Effector memory CD8-positive, alpha-beta T cell (primary cell): ENCODE data around the gene EOLA2.
"Not testable (repeated sequence)": the region's sequence is repeated elsewhere in the genome, so short reads cannot be mapped to it uniquely, and the experiment has no call there.

Experiments
- ATAC-seq: fragments of 150-1000 bp; cut with Tn5 transposase; replicated peaks from 2 replicates; pipeline ENCODE4 v1.10.0; 2021; ENCODE audit warnings: mild to moderate bottlenecking, moderate library complexity
- DNase-seq, 3 experiments: peaks; one replicate each; pipeline ENCODE4 v3.0.0; 2021
- H3K27ac Mint-ChIP-seq, 2 donors: one replicate each; pipeline ENCODE4 v1.8.0; 2022; ENCODE audit warnings: mild to moderate bottlenecking in 2 of 2, mixed read lengths in 2 of 2, moderate library complexity in 2 of 2
- H3K27me3 Mint-ChIP-seq, 2 donors: one replicate each; pipeline ENCODE4 v1.8.0; 2022; ENCODE audit warnings: mixed read lengths in 2 of 2
- H3K36me3 Mint-ChIP-seq: one replicate; pipeline ENCODE4 v1.8.0; 2022; ENCODE audit warnings: mild to moderate bottlenecking, moderate library complexity, mixed read lengths; ENCODE audit not compliant: insufficient read depth
- H3K4me1 Mint-ChIP-seq, 2 donors: one replicate each; pipeline ENCODE4 v1.8.0; 2022; ENCODE audit warnings: low read depth in 2 of 2, mixed read lengths in 2 of 2
- H3K4me3 Mint-ChIP-seq, 2 donors: one replicate each; pipeline ENCODE4 v1.8.0; 2022; ENCODE audit warnings: mild to moderate bottlenecking in 2 of 2, mixed read lengths in 2 of 2, moderate library complexity in 2 of 2
- H3K9me3 Mint-ChIP-seq, 2 donors: one replicate each; pipeline ENCODE4 v1.8.0; 2022; ENCODE audit warnings: mixed read lengths in 2 of 2
- total RNA-seq, 9 experiments: gene quantifications; one replicate each; lab custom pipeline; 2026; lab: John Stamatoyannopoulos, UW

EOLA2 gene
- 21.5 to 34.3 (median 28.8) reads per million in 9 experiments for total RNA-seq

- ATAC-seq: peak; percentile 59
- H3K4me3 Mint-ChIP-seq: peak within 1 kb of the TSS; percentile 90 to 91
These were observed at the start of gene EOLA2 for GRCh38 chrX:149938427-149938880. EOLA2 (minus strand) TSS chrX:149938491; CDS start chrX:149933874, 4,617 bp downstream.

GRCh38 chrX:149987613-149988012 lies 49.3 kb upstream of the EOLA2 start:
- DNase-seq (no peak), ATAC-seq (no peak)
- Mint-ChIP-seq H3K27me3 (no peaks in the 10 kb centered on the region), H3K4me3 (no peak overlapping the region), H3K36me3 (no peaks in the 10 kb centered on the region), H3K27ac (no peak overlapping the region), H3K4me1 (peaks cover 4 to 8% of the 10 kb centered on the region in 2 donors), H3K9me3 (no peaks in the 10 kb centered on the region)

More at GRCh38 chrX:149938427-149938880, at the start of gene EOLA2:
- H3K27me3 Mint-ChIP-seq: no peaks in the 10 kb centered on the region
- H3K36me3 Mint-ChIP-seq: peaks cover 22% of the 10 kb centered on the region
- peaks cover 0 to 6% of the 10 kb centered on the region in 2 donors for H3K4me1 Mint-ChIP-seq
- peak; percentile 87 to 88 (median 88) for DNase-seq
- no peaks in the 10 kb centered on the region for H3K9me3 Mint-ChIP-seq
- H3K27ac Mint-ChIP-seq: peak within 1 kb of the TSS; percentile 94 to 98

- H3K27ac Mint-ChIP-seq: no peak overlapping the region
- H3K9me3 Mint-ChIP-seq: no peaks in the 10 kb centered on the region
- no peaks in the 10 kb centered on the region for H3K27me3 Mint-ChIP-seq
These were observed 46.1 kb upstream of the EOLA2 start for GRCh38 chrX:149984411-149984810.

GRCh38 chrX:149982310-149982709 lies 44.0 kb upstream of the EOLA2 start:
- Mint-ChIP-seq H3K27ac (no peak overlapping the region), H3K4me1 (peaks cover 4 to 8% of the 10 kb centered on the region in 2 donors), H3K36me3 (peaks cover 4% of the 10 kb centered on the region), H3K9me3 (no peaks in the 10 kb centered on the region), H3K4me3 (no peak overlapping the region), H3K27me3 (no peaks in the 10 kb centered on the region)
- ATAC-seq (no peak), DNase-seq (no peak)

More at GRCh38 chrX:149984411-149984810, 46.1 kb upstream of the EOLA2 start:
- Mint-ChIP-seq H3K36me3 (no peaks in the 10 kb centered on the region), H3K4me1 (peaks cover 0 to 8% of the 10 kb centered on the region in 2 donors), H3K4me3 (no peak overlapping the region)
- ATAC-seq (no peak), DNase-seq (no peak)

- ATAC-seq (no peak), DNase-seq (no peak)
- H3K4me3 Mint-ChIP-seq: no peak overlapping the region
- H3K27ac Mint-ChIP-seq: no peak overlapping the region
- no peaks in the 10 kb centered on the region for H3K9me3 Mint-ChIP-seq
- peaks cover 4% of the 10 kb centered on the region for H3K36me3 Mint-ChIP-seq
- peaks cover 0 to 4% of the 10 kb centered on the region in 2 donors for H3K4me1 Mint-ChIP-seq
- no peaks in the 10 kb centered on the region for H3K27me3 Mint-ChIP-seq
These were observed 40.9 kb upstream of the EOLA2 start for GRCh38 chrX:149979126-149979644.

GRCh38 chrX:149962859-149963757 lies 24.8 kb upstream of the EOLA2 start:
- H3K27ac Mint-ChIP-seq: peak overlapping the region in 1 of 2 donors; percentile 28
- peak in 1 of 3 experiments; percentile 5 for DNase-seq
- no peaks in the 10 kb centered on the region for H3K9me3 Mint-ChIP-seq
- peaks cover 17% of the 10 kb centered on the region for H3K36me3 Mint-ChIP-seq
- no peak overlapping the region for H3K4me3 Mint-ChIP-seq
- H3K4me1 Mint-ChIP-seq: peaks cover 0 to 3% of the 10 kb centered on the region in 2 donors
- H3K27me3 Mint-ChIP-seq: no peaks in the 10 kb centered on the region
- no peak for ATAC-seq

GRCh38 chrX:149962010-149962409 lies 23.7 kb upstream of the EOLA2 start:
- DNase-seq (no peak), ATAC-seq (no peak)
- Mint-ChIP-seq H3K4me1 (peaks cover 0 to 3% of the 10 kb centered on the region in 2 donors), H3K27me3 (no peaks in the 10 kb centered on the region), H3K9me3 (no peaks in the 10 kb centered on the region), H3K4me3 (no peak overlapping the region), H3K36me3 (peaks cover 18% of the 10 kb centered on the region), H3K27ac (no peak overlapping the region)

- no peaks in the 10 kb centered on the region for H3K9me3 Mint-ChIP-seq
- H3K36me3 Mint-ChIP-seq: peaks cover 23% of the 10 kb centered on the region
- DNase-seq (no peak), ATAC-seq (no peak)
- H3K4me1 Mint-ChIP-seq: peaks cover 0 to 3% of the 10 kb centered on the region in 2 donors
- no peak overlapping the region for H3K4me3 Mint-ChIP-seq
- H3K27me3 Mint-ChIP-seq: no peaks in the 10 kb centered on the region
- H3K27ac Mint-ChIP-seq: peak overlapping the region in 1 of 2 donors; percentile 8
These were observed 23.3 kb upstream of the EOLA2 start for GRCh38 chrX:149961572-149961971.

GRCh38 chrX:149950681-149951080 lies 12.4 kb upstream of the EOLA2 start:
- Mint-ChIP-seq H3K27ac (no peak overlapping the region), H3K9me3 (no peaks in the 10 kb centered on the region), H3K27me3 (no peaks in the 10 kb centered on the region), H3K36me3 (peaks cover 18% of the 10 kb centered on the region), H3K4me1 (peaks cover 0 to 6% of the 10 kb centered on the region in 2 donors), H3K4me3 (no peak overlapping the region)
- DNase-seq (no peak), ATAC-seq (no peak)

- Mint-ChIP-seq H3K9me3 (no peaks in the 10 kb centered on the region), H3K4me3 (no peak overlapping the region), H3K36me3 (peaks cover 14% of the 10 kb centered on the region), H3K27ac (no peak overlapping the region), H3K27me3 (no peaks in the 10 kb centered on the region), H3K4me1 (peaks cover 0 to 6% of the 10 kb centered on the region in 2 donors)
- DNase-seq (no peak), ATAC-seq (no peak)
These were observed 11.6 kb upstream of the EOLA2 start for GRCh38 chrX:149949743-149950436.

GRCh38 chrX:149948016-149948415 lies 9.7 kb upstream of the EOLA2 start:
- no peaks in the 10 kb centered on the region for H3K9me3 Mint-ChIP-seq
- ATAC-seq: no peak

GRCh38 chrX:149946932-149947331 lies 8.6 kb upstream of the EOLA2 start:
- not testable (repeated sequence) for DNase-seq, H3K36me3 Mint-ChIP-seq, H3K27ac Mint-ChIP-seq, H3K4me1 Mint-ChIP-seq, H3K9me3 Mint-ChIP-seq, H3K4me3 Mint-ChIP-seq, H3K27me3 Mint-ChIP-seq, ATAC-seq

More at GRCh38 chrX:149948016-149948415, 9.7 kb upstream of the EOLA2 start:
- Mint-ChIP-seq H3K4me1 (peaks cover 0 to 6% of the 10 kb centered on the region in 2 donors), H3K36me3 (peaks cover 3% of the 10 kb centered on the region), H3K27me3 (no peaks in the 10 kb centered on the region), H3K27ac (no peak overlapping the region), H3K4me3 (no peak overlapping the region)
- no peak for DNase-seq

- ATAC-seq, H3K27me3 Mint-ChIP-seq, H3K4me1 Mint-ChIP-seq, DNase-seq, H3K36me3 Mint-ChIP-seq, H3K4me3 Mint-ChIP-seq, H3K27ac Mint-ChIP-seq, H3K9me3 Mint-ChIP-seq: not testable (repeated sequence)
These were observed 7.5 kb upstream of the EOLA2 start for GRCh38 chrX:149945820-149946219.
